WTC11 (cell line): Measurements from ENCODE around the gene ARMH4. TPM values are rescaled to one million over a fixed set of nuclear protein-coding genes. Genes with fewer than 3 reads are reported as not detected.

ENCODE experiments used
- ATAC-seq: fragments of 200-7000 bp; cut with Tn5 transposase; 2 replicates; pipeline ENCODE4 v1.10.0; 2021; ENCODE audit warnings: mild to moderate bottlenecking, moderate library complexity
- CTCF ChIA-PET: fragments of 300-600 bp; sonication (Branson Sonifier 250); formaldehyde crosslinking; loops from one replicate; lab custom pipeline; 2021; ENCODE audit warnings: antibody characterized with exemption; lab: Charles Lee
- POLR2A ChIA-PET: fragments of 350-600 bp; sonication (Branson Sonifier 250); formaldehyde crosslinking; loops from one replicate; lab custom pipeline; 2021; ENCODE audit warnings: antibody characterized with exemption; lab: Charles Lee
- DNase-seq: peaks from one replicate; pipeline ENCODE4 v3.0.0; 2021; ENCODE audit warnings: low spot score
- H3K27ac Mint-ChIP-seq: 2 replicates; pipeline ENCODE4 v1.8.0; 2021; ENCODE audit warnings: mixed read lengths
- H3K27me3 Mint-ChIP-seq: 2 replicates; pipeline ENCODE4 v1.8.0; 2021; ENCODE audit warnings: low read depth, mild to moderate bottlenecking, moderate library complexity, mixed read lengths
- H3K36me3 Mint-ChIP-seq: 2 replicates; pipeline ENCODE4 v1.8.0; 2021; ENCODE audit warnings: mixed read lengths
- H3K4me1 Mint-ChIP-seq: 2 replicates; pipeline ENCODE4 v1.8.0; 2022; ENCODE audit warnings: mixed read lengths
- H3K4me3 Mint-ChIP-seq: 2 replicates; pipeline ENCODE4 v1.8.0; 2021; ENCODE audit warnings: mild to moderate bottlenecking, moderate library complexity, mixed read lengths
- H3K9me3 Mint-ChIP-seq: 2 replicates; pipeline ENCODE4 v1.8.0; 2021; ENCODE audit warnings: mixed read lengths
- CBFB ChIP-seq: sonication (generic); formaldehyde crosslinking; IDR thresholded peaks from 2 replicates; pipeline ENCODE4 v1.8.1; 2022; ENCODE audit warnings: mild to moderate bottlenecking, low read depth, missing genetic modification reagents
- CREM ChIP-seq: sonication (generic); formaldehyde crosslinking; IDR thresholded peaks from 2 replicates; pipeline ENCODE4 v1.8.1; 2022; ENCODE audit warnings: mild to moderate bottlenecking, missing genetic modification reagents, moderate library complexity
- EMX1 ChIP-seq: fragments of 250-450 bp; sonication (Bioruptor Pico); IDR thresholded peaks from 2 replicates; pipeline ENCODE4 v1.8.0; 2021; ENCODE audit warnings: mild to moderate bottlenecking
- GABPB1 ChIP-seq: sonication (generic); formaldehyde crosslinking; IDR thresholded peaks from 2 replicates; pipeline ENCODE4 v1.8.1; 2023; ENCODE audit warnings: mild to moderate bottlenecking, missing genetic modification reagents
- KAT7 ChIP-seq: sonication (generic); formaldehyde crosslinking; IDR thresholded peaks from 2 replicates; pipeline ENCODE4 v1.8.1; 2023; ENCODE audit warnings: missing genetic modification reagents, mild to moderate bottlenecking, borderline replicate concordance
- NFYB ChIP-seq: sonication (generic); formaldehyde crosslinking; conservative IDR thresholded peaks from 2 replicates; pipeline ENCODE4 v1.8.0; 2022; ENCODE audit warnings: low read depth, missing genetic modification reagents
- RORB ChIP-seq: fragments of 250-450 bp; sonication (Bioruptor Pico); IDR thresholded peaks from 2 replicates; pipeline ENCODE4 v1.9.0; 2021; ENCODE audit warnings: mild to moderate bottlenecking
- SMAD4 ChIP-seq: sonication (generic); formaldehyde crosslinking; IDR thresholded peaks from 2 replicates; pipeline ENCODE4 v1.8.0; 2022; ENCODE audit warnings: mild to moderate bottlenecking, missing genetic modification reagents
- TEAD4 ChIP-seq: sonication (generic); formaldehyde crosslinking; IDR thresholded peaks from 2 replicates; pipeline ENCODE4 v1.8.0; 2022; ENCODE audit warnings: mild to moderate bottlenecking, missing genetic modification reagents
- TP53 ChIP-seq: sonication (generic); formaldehyde crosslinking; IDR thresholded peaks from 2 replicates; pipeline ENCODE4 v1.8.1; 2023; ENCODE audit warnings: mild to moderate bottlenecking, missing genetic modification reagents
- ZNF121 ChIP-seq: sonication (generic); formaldehyde crosslinking; IDR thresholded peaks from 2 replicates; pipeline ENCODE4 v1.8.0; 2023; ENCODE audit warnings: missing genetic modification reagents
- ZNF671 ChIP-seq: fragments of 250-450 bp; sonication (Bioruptor Pico); IDR thresholded peaks from 2 replicates; pipeline ENCODE4 v1.8.0; 2021; ENCODE audit warnings: mild to moderate bottlenecking
- total RNA-seq: library from RNA; stranded (reverse); gene quantifications from 3 replicates; pipeline ENCODE4 v1.2.3, GENCODE V29; 2021
- TF ChIP-seq, protein P1 (sequence below): fragments of 250-450 bp; sonication (Bioruptor Pico); IDR thresholded peaks from 2 replicates; pipeline ENCODE4 v1.9.0; 2021; ENCODE audit warnings: mild to moderate bottlenecking, borderline replicate concordance
- TF ChIP-seq, protein P2 (sequence below): fragments of 250-450 bp; sonication (Bioruptor Pico); IDR thresholded peaks from 2 replicates; pipeline ENCODE4 v1.9.0; 2021; ENCODE audit warnings: mild to moderate bottlenecking
- TF ChIP-seq, protein P3 (sequence below): sonication (generic); formaldehyde crosslinking; IDR thresholded peaks from 2 replicates; pipeline ENCODE4 v1.8.1; 2022; ENCODE audit warnings: mild to moderate bottlenecking, moderate library complexity, missing genetic modification reagents
- TF ChIP-seq, protein P4 (sequence below): sonication (generic); formaldehyde crosslinking; IDR thresholded peaks from 2 replicates; pipeline ENCODE4 v1.8.0; 2023; ENCODE audit warnings: missing genetic modification reagents
- TF ChIP-seq, protein P5 (sequence below): sonication (generic); formaldehyde crosslinking; IDR thresholded peaks from 2 replicates; pipeline ENCODE4 v1.8.1; 2022; ENCODE audit warnings: missing genetic modification reagents, borderline replicate concordance
- TF ChIP-seq, protein P6 (sequence below): fragments of 250-450 bp; sonication (Bioruptor Pico); IDR thresholded peaks from 2 replicates; pipeline ENCODE4 v2.1.2; 2022; ENCODE audit warnings: mild to moderate bottlenecking, moderate library complexity
- TF ChIP-seq, protein P7 (sequence below): sonication (generic); formaldehyde crosslinking; IDR thresholded peaks from 2 replicates; pipeline ENCODE4 v1.8.1; 2023; ENCODE audit warnings: mild to moderate bottlenecking, moderate library complexity, missing genetic modification reagents
- TF ChIP-seq, protein P8 (sequence below): sonication (generic); formaldehyde crosslinking; IDR thresholded peaks from 2 replicates; pipeline ENCODE4 v1.8.0; 2022; ENCODE audit warnings: missing genetic modification reagents

ARMH4 gene
- total RNA-seq, 1 experiment from 2014 or later, result 12.2 TPM

DNA sequence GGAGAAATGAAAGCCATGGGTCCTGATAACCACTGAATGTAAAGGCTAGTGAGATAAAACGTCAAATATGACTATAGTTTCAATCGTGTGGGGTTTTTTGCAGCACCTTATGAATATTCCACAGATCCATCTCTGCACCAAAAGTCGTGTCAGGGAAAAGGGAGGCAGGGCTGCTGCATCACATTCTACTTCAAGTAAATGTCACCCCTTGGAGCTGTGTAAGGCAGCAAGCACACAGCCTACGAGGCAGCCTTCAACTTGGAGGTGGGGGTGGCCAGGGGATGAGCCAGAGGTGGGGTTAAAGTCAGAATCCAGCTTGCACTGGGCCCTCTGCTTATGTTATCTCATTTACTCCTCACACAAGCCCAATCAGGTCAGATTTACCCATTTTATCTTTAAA, 90.4 kb downstream of the ARMH4 start (continued):
- no peak for TF ChIP-seq EMX1 (CRISPR knock-in tag)
- TF ChIP-seq, protein P1, sequence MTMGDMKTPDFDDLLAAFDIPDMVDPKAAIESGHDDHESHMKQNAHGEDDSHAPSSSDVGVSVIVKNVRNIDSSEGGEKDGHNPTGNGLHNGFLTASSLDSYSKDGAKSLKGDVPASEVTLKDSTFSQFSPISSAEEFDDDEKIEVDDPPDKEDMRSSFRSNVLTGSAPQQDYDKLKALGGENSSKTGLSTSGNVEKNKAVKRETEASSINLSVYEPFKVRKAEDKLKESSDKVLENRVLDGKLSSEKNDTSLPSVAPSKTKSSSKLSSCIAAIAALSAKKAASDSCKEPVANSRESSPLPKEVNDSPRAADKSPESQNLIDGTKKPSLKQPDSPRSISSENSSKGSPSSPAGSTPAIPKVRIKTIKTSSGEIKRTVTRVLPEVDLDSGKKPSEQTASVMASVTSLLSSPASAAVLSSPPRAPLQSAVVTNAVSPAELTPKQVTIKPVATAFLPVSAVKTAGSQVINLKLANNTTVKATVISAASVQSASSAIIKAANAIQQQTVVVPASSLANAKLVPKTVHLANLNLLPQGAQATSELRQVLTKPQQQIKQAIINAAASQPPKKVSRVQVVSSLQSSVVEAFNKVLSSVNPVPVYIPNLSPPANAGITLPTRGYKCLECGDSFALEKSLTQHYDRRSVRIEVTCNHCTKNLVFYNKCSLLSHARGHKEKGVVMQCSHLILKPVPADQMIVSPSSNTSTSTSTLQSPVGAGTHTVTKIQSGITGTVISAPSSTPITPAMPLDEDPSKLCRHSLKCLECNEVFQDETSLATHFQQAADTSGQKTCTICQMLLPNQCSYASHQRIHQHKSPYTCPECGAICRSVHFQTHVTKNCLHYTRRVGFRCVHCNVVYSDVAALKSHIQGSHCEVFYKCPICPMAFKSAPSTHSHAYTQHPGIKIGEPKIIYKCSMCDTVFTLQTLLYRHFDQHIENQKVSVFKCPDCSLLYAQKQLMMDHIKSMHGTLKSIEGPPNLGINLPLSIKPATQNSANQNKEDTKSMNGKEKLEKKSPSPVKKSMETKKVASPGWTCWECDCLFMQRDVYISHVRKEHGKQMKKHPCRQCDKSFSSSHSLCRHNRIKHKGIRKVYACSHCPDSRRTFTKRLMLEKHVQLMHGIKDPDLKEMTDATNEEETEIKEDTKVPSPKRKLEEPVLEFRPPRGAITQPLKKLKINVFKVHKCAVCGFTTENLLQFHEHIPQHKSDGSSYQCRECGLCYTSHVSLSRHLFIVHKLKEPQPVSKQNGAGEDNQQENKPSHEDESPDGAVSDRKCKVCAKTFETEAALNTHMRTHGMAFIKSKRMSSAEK, result no peak
- TF ChIP-seq, protein P2, sequence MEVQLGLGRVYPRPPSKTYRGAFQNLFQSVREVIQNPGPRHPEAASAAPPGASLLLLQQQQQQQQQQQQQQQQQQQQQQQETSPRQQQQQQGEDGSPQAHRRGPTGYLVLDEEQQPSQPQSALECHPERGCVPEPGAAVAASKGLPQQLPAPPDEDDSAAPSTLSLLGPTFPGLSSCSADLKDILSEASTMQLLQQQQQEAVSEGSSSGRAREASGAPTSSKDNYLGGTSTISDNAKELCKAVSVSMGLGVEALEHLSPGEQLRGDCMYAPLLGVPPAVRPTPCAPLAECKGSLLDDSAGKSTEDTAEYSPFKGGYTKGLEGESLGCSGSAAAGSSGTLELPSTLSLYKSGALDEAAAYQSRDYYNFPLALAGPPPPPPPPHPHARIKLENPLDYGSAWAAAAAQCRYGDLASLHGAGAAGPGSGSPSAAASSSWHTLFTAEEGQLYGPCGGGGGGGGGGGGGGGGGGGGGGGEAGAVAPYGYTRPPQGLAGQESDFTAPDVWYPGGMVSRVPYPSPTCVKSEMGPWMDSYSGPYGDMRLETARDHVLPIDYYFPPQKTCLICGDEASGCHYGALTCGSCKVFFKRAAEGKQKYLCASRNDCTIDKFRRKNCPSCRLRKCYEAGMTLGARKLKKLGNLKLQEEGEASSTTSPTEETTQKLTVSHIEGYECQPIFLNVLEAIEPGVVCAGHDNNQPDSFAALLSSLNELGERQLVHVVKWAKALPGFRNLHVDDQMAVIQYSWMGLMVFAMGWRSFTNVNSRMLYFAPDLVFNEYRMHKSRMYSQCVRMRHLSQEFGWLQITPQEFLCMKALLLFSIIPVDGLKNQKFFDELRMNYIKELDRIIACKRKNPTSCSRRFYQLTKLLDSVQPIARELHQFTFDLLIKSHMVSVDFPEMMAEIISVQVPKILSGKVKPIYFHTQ (CRISPR knock-in tag), result no peak
- TF ChIP-seq, protein P3, sequence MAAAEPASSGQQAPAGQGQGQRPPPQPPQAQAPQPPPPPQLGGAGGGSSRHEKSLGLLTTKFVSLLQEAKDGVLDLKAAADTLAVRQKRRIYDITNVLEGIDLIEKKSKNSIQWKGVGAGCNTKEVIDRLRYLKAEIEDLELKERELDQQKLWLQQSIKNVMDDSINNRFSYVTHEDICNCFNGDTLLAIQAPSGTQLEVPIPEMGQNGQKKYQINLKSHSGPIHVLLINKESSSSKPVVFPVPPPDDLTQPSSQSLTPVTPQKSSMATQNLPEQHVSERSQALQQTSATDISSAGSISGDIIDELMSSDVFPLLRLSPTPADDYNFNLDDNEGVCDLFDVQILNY (CRISPR knock-in tag), result no peak

DNA sequence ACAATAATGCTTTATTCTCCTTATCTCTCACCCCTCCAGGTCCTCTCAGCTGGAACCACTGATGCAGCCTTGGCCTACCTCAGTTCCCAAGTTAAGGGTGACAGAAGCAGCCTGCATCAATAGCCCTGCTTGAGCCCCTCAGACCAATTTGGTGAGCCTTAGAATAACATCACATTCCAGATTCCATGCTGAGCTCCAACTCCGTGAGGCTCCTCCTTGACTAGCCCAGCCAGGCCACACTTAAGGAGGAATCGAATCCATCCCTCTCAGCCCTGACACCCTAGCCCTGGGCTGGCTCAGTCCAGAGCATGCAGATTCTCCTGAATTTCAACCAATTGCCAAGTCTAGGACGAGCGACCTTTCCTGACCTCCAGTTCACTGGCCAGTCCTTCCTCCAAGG, 91.1 kb downstream of the ARMH4 start:
- DNase-seq (no peak), ATAC-seq (peak; percentile 88)
- no peak overlapping the region for H3K4me3 Mint-ChIP-seq
- no peaks in the 10 kb centered on the region for H3K27me3 Mint-ChIP-seq
- no peaks in the 10 kb centered on the region for H3K36me3 Mint-ChIP-seq
- CTCF ChIA-PET, result interaction anchor here (1.4 kb wide), 1 partner anchor 189 kb away, joined by 4 read pairs; no protein-coding TSS in a partner anchor
- H3K9me3 Mint-ChIP-seq, result no peaks in the 10 kb centered on the region
- H3K4me1 Mint-ChIP-seq, result peaks cover 7% of the 10 kb centered on the region
- 0 out of 2 replicates have a peak overlapping the region, but pooled peaks have one; percentile 1 for H3K27ac Mint-ChIP-seq
- POLR2A ChIA-PET, result no interaction called here
- TF ChIP-seq, protein P4, sequence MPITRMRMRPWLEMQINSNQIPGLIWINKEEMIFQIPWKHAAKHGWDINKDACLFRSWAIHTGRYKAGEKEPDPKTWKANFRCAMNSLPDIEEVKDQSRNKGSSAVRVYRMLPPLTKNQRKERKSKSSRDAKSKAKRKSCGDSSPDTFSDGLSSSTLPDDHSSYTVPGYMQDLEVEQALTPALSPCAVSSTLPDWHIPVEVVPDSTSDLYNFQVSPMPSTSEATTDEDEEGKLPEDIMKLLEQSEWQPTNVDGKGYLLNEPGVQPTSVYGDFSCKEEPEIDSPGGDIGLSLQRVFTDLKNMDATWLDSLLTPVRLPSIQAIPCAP (CRISPR knock-in tag), result no peak
- no peak for TF ChIP-seq CBFB (CRISPR knock-in tag)
- TF ChIP-seq KAT7, result no peak
- TF ChIP-seq, protein P5, sequence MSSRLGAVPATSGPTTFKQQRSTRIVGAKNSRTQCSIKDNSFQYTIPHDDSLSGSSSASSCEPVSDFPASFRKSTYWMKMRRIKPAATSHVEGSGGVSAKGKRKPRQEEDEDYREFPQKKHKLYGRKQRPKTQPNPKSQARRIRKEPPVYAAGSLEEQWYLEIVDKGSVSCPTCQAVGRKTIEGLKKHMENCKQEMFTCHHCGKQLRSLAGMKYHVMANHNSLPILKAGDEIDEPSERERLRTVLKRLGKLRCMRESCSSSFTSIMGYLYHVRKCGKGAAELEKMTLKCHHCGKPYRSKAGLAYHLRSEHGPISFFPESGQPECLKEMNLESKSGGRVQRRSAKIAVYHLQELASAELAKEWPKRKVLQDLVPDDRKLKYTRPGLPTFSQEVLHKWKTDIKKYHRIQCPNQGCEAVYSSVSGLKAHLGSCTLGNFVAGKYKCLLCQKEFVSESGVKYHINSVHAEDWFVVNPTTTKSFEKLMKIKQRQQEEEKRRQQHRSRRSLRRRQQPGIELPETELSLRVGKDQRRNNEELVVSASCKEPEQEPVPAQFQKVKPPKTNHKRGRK (CRISPR knock-in tag), result no peak
- TF ChIP-seq ZNF121 (CRISPR knock-in tag), result no peak
- TF ChIP-seq, protein P6, sequence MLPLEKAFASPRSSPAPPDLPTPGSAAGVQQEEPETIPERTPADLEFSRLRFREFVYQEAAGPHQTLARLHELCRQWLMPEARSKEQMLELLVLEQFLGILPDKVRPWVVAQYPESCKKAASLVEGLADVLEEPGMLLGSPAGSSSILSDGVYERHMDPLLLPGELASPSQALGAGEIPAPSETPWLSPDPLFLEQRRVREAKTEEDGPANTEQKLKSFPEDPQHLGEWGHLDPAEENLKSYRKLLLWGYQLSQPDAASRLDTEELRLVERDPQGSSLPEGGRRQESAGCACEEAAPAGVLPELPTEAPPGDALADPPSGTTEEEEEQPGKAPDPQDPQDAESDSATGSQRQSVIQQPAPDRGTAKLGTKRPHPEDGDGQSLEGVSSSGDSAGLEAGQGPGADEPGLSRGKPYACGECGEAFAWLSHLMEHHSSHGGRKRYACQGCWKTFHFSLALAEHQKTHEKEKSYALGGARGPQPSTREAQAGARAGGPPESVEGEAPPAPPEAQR (CRISPR knock-in tag), result no peak
- no peak for TF ChIP-seq CREM (CRISPR knock-in tag)
- no peak for TF ChIP-seq TEAD4
- TF ChIP-seq GABPB1, result no peak
- TF ChIP-seq, protein P7, sequence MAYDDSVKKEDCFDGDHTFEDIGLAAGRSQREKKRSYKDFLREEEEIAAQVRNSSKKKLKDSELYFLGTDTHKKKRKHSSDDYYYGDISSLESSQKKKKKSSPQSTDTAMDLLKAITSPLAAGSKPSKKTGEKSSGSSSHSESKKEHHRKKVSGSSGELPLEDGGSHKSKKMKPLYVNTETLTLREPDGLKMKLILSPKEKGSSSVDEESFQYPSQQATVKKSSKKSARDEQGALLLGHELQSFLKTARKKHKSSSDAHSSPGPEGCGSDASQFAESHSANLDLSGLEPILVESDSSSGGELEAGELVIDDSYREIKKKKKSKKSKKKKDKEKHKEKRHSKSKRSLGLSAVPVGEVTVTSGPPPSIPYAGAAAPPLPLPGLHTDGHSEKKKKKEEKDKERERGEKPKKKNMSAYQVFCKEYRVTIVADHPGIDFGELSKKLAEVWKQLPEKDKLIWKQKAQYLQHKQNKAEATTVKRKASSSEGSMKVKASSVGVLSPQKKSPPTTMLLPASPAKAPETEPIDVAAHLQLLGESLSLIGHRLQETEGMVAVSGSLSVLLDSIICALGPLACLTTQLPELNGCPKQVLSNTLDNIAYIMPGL, result no peak
- TF ChIP-seq NFYB (CRISPR knock-in tag), result no peak
- TF ChIP-seq, protein P8, sequence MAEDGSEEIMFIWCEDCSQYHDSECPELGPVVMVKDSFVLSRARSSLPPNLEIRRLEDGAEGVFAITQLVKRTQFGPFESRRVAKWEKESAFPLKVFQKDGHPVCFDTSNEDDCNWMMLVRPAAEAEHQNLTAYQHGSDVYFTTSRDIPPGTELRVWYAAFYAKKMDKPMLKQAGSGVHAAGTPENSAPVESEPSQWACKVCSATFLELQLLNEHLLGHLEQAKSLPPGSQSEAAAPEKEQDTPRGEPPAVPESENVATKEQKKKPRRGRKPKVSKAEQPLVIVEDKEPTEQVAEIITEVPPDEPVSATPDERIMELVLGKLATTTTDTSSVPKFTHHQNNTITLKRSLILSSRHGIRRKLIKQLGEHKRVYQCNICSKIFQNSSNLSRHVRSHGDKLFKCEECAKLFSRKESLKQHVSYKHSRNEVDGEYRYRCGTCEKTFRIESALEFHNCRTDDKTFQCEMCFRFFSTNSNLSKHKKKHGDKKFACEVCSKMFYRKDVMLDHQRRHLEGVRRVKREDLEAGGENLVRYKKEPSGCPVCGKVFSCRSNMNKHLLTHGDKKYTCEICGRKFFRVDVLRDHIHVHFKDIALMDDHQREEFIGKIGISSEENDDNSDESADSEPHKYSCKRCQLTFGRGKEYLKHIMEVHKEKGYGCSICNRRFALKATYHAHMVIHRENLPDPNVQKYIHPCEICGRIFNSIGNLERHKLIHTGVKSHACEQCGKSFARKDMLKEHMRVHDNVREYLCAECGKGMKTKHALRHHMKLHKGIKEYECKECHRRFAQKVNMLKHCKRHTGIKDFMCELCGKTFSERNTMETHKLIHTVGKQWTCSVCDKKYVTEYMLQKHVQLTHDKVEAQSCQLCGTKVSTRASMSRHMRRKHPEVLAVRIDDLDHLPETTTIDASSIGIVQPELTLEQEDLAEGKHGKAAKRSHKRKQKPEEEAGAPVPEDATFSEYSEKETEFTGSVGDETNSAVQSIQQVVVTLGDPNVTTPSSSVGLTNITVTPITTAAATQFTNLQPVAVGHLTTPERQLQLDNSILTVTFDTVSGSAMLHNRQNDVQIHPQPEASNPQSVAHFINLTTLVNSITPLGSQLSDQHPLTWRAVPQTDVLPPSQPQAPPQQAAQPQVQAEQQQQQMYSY, result no peak
- TF ChIP-seq TP53 (CRISPR knock-in tag), result no peak
- no peak for TF ChIP-seq ZNF671 (CRISPR knock-in tag)
- no peak for TF ChIP-seq SMAD4 (CRISPR knock-in tag)
- no peak for TF ChIP-seq RORB
